Upper lobe of right lung (tissue), 1 donor: ENCODE data around the gene ARVCF. TPM values are rescaled to one million over a fixed set of nuclear protein-coding genes. Genes with fewer than 3 reads are reported as not detected.

Source experiments
- ATAC-seq: fragments of 200-7000 bp; cut with Tn5 transposase; one replicate; pipeline ENCODE4 v1.9.1; 2020; ENCODE audit warnings: mild to moderate bottlenecking, moderate library complexity
- DNase-seq: peaks from one replicate; pipeline ENCODE4 v3.0.0-alpha.2; 2020
- H3K27ac ChIP-seq: fragments of 200-600 bp; one replicate; pipeline ENCODE4 v1.8.0; 2022
- H3K27me3 ChIP-seq: fragments of 200-600 bp; one replicate; pipeline ENCODE4 v1.8.0; 2022; ENCODE audit warnings: mild to moderate bottlenecking
- H3K36me3 ChIP-seq: fragments of 200-600 bp; one replicate; pipeline ENCODE4 v1.8.0; 2022
- H3K4me1 ChIP-seq: fragments of 200-600 bp; one replicate; pipeline ENCODE4 v1.8.0; 2022
- H3K4me3 ChIP-seq: fragments of 200-600 bp; one replicate; pipeline ENCODE4 v1.8.0; 2022; ENCODE audit warnings: mild to moderate bottlenecking
- H3K9me3 ChIP-seq: fragments of 200-600 bp; one replicate; pipeline ENCODE4 v1.8.0; 2022
- CTCF ChIP-seq: fragments of 200-600 bp; IDR thresholded peaks from one replicate; pipeline ENCODE4 v1.8.0; 2022; ENCODE audit warnings: antibody characterized with exemption
- intact Hi-C: fragments of 100-400 bp; cut with DNase I; formaldehyde crosslinking; loops from one replicate; pipeline ENCODE4 v1.11.0; 2022
- total RNA-seq: library from RNA; stranded (reverse); fragmentation: NEBNext Ultra II Directional; extraction: Animal tissue kit (Norgen Biotek cat#: 25700); gene quantifications from one replicate; pipeline ENCODE4 v1.2.1, GENCODE V29; 2021
- donor health status: DM: no; HTN: yes; CAD: no; lungs with severe emphysema.

The ARVCF gene
- total RNA-seq, 1 donor from 2014 or later: 25.4 TPM

GRCh38 chr22:20009582-20010306 is 6.9 kb downstream of the ARVCF start:
- H3K27ac ChIP-seq: no peak overlapping the region
- ATAC-seq: no peak
- H3K27me3 ChIP-seq: no peaks in the 10 kb centered on the region
- no peaks in the 10 kb centered on the region for H3K36me3 ChIP-seq
- no peaks in the 10 kb centered on the region for H3K9me3 ChIP-seq
- no peak for TF ChIP-seq CTCF
- intact Hi-C loops: loop anchor here (2.0 kb wide), 1 partner anchor 39 kb away; no protein-coding TSS in a partner anchor
- DNase-seq: no peak
- H3K4me3 ChIP-seq: no peak overlapping the region
- H3K4me1 ChIP-seq: no peaks in the 10 kb centered on the region

- H3K27ac ChIP-seq: no peak overlapping the region
- no peak overlapping the region for H3K4me3 ChIP-seq
- H3K36me3 ChIP-seq: no peaks in the 10 kb centered on the region
- H3K4me1 ChIP-seq: no peaks in the 10 kb centered on the region
- ATAC-seq (no peak), DNase-seq (no peak)
- no peak for TF ChIP-seq CTCF
- H3K27me3 ChIP-seq: no peaks in the 10 kb centered on the region
- H3K9me3 ChIP-seq: no peaks in the 10 kb centered on the region
- intact Hi-C loops: no loop called here
These were observed 7.6 kb downstream of the ARVCF start for GRCh38 chr22:20009018-20009491.

GRCh38 chr22:20008221-20008995 is 8.2 kb downstream of the ARVCF start:
- intact Hi-C loops: no loop called here
- no peak for TF ChIP-seq CTCF

GRCh38 chr22:20004464-20004863 is 12.2 kb downstream of the ARVCF start:
- Histone ChIP-seq H3K36me3 (no peaks in the 10 kb centered on the region), H3K27me3 (no peaks in the 10 kb centered on the region), H3K4me3 (no peak overlapping the region), H3K9me3 (no peaks in the 10 kb centered on the region), H3K27ac (no peak overlapping the region), H3K4me1 (peaks cover 19% of the 10 kb centered on the region)
- intact Hi-C loops: no loop called here
- TF ChIP-seq CTCF: no peak
- DNase-seq: no peak
- ATAC-seq: no peak

More at GRCh38 chr22:20008221-20008995, 8.2 kb downstream of the ARVCF start:
- Histone ChIP-seq H3K4me3 (no peak overlapping the region), H3K27ac (no peak overlapping the region), H3K4me1 (no peaks in the 10 kb centered on the region), H3K27me3 (no peaks in the 10 kb centered on the region), H3K9me3 (no peaks in the 10 kb centered on the region), H3K36me3 (no peaks in the 10 kb centered on the region)
- DNase-seq: no peak
- ATAC-seq: no peak

GRCh38 chr22:20003304-20003703 is 13.3 kb downstream of the ARVCF start:
- DNase-seq (no peak), ATAC-seq (no peak)
- H3K4me3 ChIP-seq: no peak overlapping the region
- intact Hi-C loops: no loop called here
- H3K36me3 ChIP-seq: no peaks in the 10 kb centered on the region
- no peak overlapping the region for H3K27ac ChIP-seq
- no peaks in the 10 kb centered on the region for H3K27me3 ChIP-seq
- H3K4me1 ChIP-seq: peaks cover 29% of the 10 kb centered on the region
- TF ChIP-seq CTCF: no peak
- H3K9me3 ChIP-seq: no peaks in the 10 kb centered on the region
